Activated naive CD4-positive, alpha-beta T cell treated with Interleukin-2 at 50 U/mL for 16 hours (primary cell): Measurements from ENCODE around the gene PLEKHM2.
A peak's percentile ranks its signal among the peaks of the same experiment; 100 is the strongest.
"Not testable (repeated sequence)": the region's sequence is repeated elsewhere in the genome, so short reads cannot be mapped to it uniquely, and the experiment has no call there.

Experiments
- DNase-seq: peaks from one replicate; pipeline ENCODE4 v3.0.0-alpha.2; 2020

The PLEKHM2 gene

GRCh38 chr1:15684042-15684461 lies at the start of gene PLEKHM2:
PLEKHM2 (plus strand) TSS chr1:15684320; CDS start chr1:15684559, 239 bp downstream.
- peak; percentile 51 for DNase-seq

GRCh38 chr1:15636436-15636835 lies 47.7 kb upstream of the PLEKHM2 start:
- DNase-seq: no peak

GRCh38 chr1:15637826-15638225 lies 46.3 kb upstream of the PLEKHM2 start:
- no peak for DNase-seq

GRCh38 chr1:15639262-15639661 lies 44.9 kb upstream of the PLEKHM2 start:
- DNase-seq: no peak

GRCh38 chr1:15639931-15640330 lies 44.2 kb upstream of the PLEKHM2 start:
- no peak for DNase-seq

GRCh38 chr1:15640667-15641066 lies 43.5 kb upstream of the PLEKHM2 start:
- no peak for DNase-seq

GRCh38 chr1:15649937-15650336 lies 34.2 kb upstream of the PLEKHM2 start:
- DNase-seq: no peak

- no peak for DNase-seq
Measured at GRCh38 chr1:15650433-15650832, 33.7 kb upstream of the PLEKHM2 start.

GRCh38 chr1:15652130-15652529 lies 32.0 kb upstream of the PLEKHM2 start:
- not testable (repeated sequence) for DNase-seq

- DNase-seq: no peak
Measured at GRCh38 chr1:15654091-15654690, 29.9 kb upstream of the PLEKHM2 start.

GRCh38 chr1:15656464-15656863 lies 27.7 kb upstream of the PLEKHM2 start:
- no peak for DNase-seq

- no peak for DNase-seq
Measured at GRCh38 chr1:15657021-15657420, 27.1 kb upstream of the PLEKHM2 start.

GRCh38 chr1:15660151-15660550 lies 24.0 kb upstream of the PLEKHM2 start:
- no peak for DNase-seq

- DNase-seq: no peak
Measured at GRCh38 chr1:15662477-15662876, 21.6 kb upstream of the PLEKHM2 start.

- no peak for DNase-seq
Measured at GRCh38 chr1:15663925-15664324, 20.2 kb upstream of the PLEKHM2 start.

GRCh38 chr1:15667362-15667761 lies 16.8 kb upstream of the PLEKHM2 start:
- DNase-seq: no peak

- no peak for DNase-seq
Measured at GRCh38 chr1:15668089-15668754, 15.9 kb upstream of the PLEKHM2 start.

- DNase-seq: no peak
Measured at GRCh38 chr1:15669074-15669473, 15.0 kb upstream of the PLEKHM2 start.

- DNase-seq: no peak
Measured at GRCh38 chr1:15669864-15670263, 14.3 kb upstream of the PLEKHM2 start.

GRCh38 chr1:15671430-15671829 lies 12.7 kb upstream of the PLEKHM2 start:
- no peak for DNase-seq

- no peak for DNase-seq
Measured at GRCh38 chr1:15674386-15675159, 9.5 kb upstream of the PLEKHM2 start.

- DNase-seq: no peak
Measured at GRCh38 chr1:15676010-15676409, 8.1 kb upstream of the PLEKHM2 start.

- no peak for DNase-seq
Measured at GRCh38 chr1:15676688-15677661, 7.1 kb upstream of the PLEKHM2 start.
